ENCODE data around the gene PHF3. TPM values are rescaled to one million over a fixed set of nuclear protein-coding genes. Genes with fewer than 3 reads are reported as not detected.

PHF3 gene
- total and polyA plus RNA-seq, 2 experiments from 2014 or later: 37.1 to 77.3 TPM

- Histone ChIP-seq H3K9me2 (ENCODE audit: insufficient read depth) (no peaks in the 10 kb centered on the region), H3K79me2 (replicated peaks; ENCODE audit: insufficient read depth) (no peaks in the 10 kb centered on the region), H3K36me3 (ENCODE audit: insufficient read depth) (no peaks in the 10 kb centered on the region), H3F3A (replicated peaks; ENCODE audit: low read depth) (no peaks in the 10 kb centered on the region), H3K4me1 (ENCODE audit: insufficient read depth) (no peaks in the 10 kb centered on the region; the same call in 1 of the 2 replicates), H3K27me3 (ENCODE audit: insufficient read depth) (no peaks in the 10 kb centered on the region), H4K20me1 (replicated peaks; ENCODE audit: insufficient read depth) (no peaks in the 10 kb centered on the region), H3K27ac (ENCODE audit: low read depth) (no peak overlapping the region), H3K4me2 (peak overlapping the region; percentile 84), H2AFZ (peak overlapping the region; percentile 84), H3K4me3 (peak overlapping the region; percentile 61)
- no peaks in the 10 kb centered on the region for H3K36me3 Mint-ChIP-seq (ENCODE audit: low read depth)
- H3K9me3 Mint-ChIP-seq: no peaks in the 10 kb centered on the region
- peak; percentile 98 for ATAC-seq
- peak overlapping the region; percentile 90 for H3K4me3 Mint-ChIP-seq
- TF ChIP-seq ETS1 (IDR thresholded peaks at IDR 0.05) (peak; percentile 25; the same call in 1 of the 2 replicates), POLR2AphosphoS5 (IDR thresholded peaks at IDR 0.05; ENCODE audit: low read depth) (peak; percentile 50), JUNB (IDR thresholded peaks at IDR 0.05; ENCODE audit: unreplicated experiment) (no peak), ZNF114 (CRISPR knock-in tag; IDR thresholded peaks at IDR 0.05) (no peak), EZH2 (IDR thresholded peaks at IDR 0.05; ENCODE audit: low read depth, unreplicated experiment) (no peak), CTCF (conservative IDR thresholded peaks at IDR 0.05; ENCODE audit: low read depth in 2 of 2) (peak; percentile 84 to 85), EZH2phosphoT487 (IDR thresholded peaks at IDR 0.05; ENCODE audit: unreplicated experiment) (no peak)
- peak overlapping the region; percentile 92 for H3K27ac Mint-ChIP-seq
- H3K27me3 Mint-ChIP-seq (ENCODE audit: insufficient read depth, low read depth, poor library complexity): no peaks in the 10 kb centered on the region
- DNase-seq (ENCODE audit: low spot score): peak; percentile 87
- H3K4me1 Mint-ChIP-seq: peaks cover 6% of the 10 kb centered on the region; the same call in 1 of the 3 replicates
Measured at GRCh38 chr6:63598049-63599036, 37.3 kb upstream of the PHF3 start.

DNA sequence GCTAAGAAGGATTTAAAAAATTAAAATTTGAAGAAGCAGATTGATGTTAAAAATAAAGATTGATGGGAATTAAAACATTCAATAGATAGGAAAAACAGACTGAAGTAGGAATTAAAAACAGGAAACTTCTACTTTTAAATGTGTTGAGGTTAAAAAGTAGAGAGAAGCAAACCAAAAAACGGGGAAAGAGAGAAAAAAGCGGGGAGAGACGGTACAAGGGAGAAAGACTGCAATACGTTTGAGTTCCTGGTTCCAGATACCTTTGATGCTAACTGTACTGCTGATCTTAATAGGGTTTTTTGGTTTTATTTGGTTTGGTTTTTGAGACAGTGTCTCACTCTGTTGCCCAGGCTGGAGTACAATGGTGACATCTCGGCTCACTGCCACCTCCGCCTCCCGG is 36.4 kb upstream of the PHF3 start:
- TF ChIP-seq STAT1 (IDR thresholded peaks at IDR 0.05; ENCODE audit: unreplicated experiment): no peak
- no peak for TF ChIP-seq JUNB (IDR thresholded peaks at IDR 0.05; ENCODE audit: unreplicated experiment)
- no peak for TF ChIP-seq CTCF (conservative IDR thresholded peaks at IDR 0.05; ENCODE audit: low read depth in 2 of 2)
- H3K27me3 Mint-ChIP-seq (ENCODE audit: insufficient read depth, low read depth, poor library complexity): no peaks in the 10 kb centered on the region
- H3F3A ChIP-seq (replicated peaks; ENCODE audit: low read depth): no peaks in the 10 kb centered on the region
- H3K79me2 ChIP-seq (replicated peaks; ENCODE audit: insufficient read depth): no peaks in the 10 kb centered on the region
- H3K27ac ChIP-seq (ENCODE audit: low read depth): no peak overlapping the region
- peak overlapping the region; percentile 84 for H3K4me2 ChIP-seq
- peak overlapping the region; percentile 90 for H3K4me3 Mint-ChIP-seq
- H3K9me2 ChIP-seq (ENCODE audit: insufficient read depth): no peaks in the 10 kb centered on the region
- no peaks in the 10 kb centered on the region for H4K20me1 ChIP-seq (replicated peaks; ENCODE audit: insufficient read depth)
- no peaks in the 10 kb centered on the region; the same call in 1 of the 2 replicates for H3K4me1 ChIP-seq (ENCODE audit: insufficient read depth)
- H3K27ac Mint-ChIP-seq: no peak overlapping the region
- H3K9me3 Mint-ChIP-seq: no peaks in the 10 kb centered on the region
- no peaks in the 10 kb centered on the region for H3K27me3 ChIP-seq (ENCODE audit: insufficient read depth)
- DNase-seq (ENCODE audit: low spot score) (no peak), ATAC-seq (no peak)
- no peaks in the 10 kb centered on the region for H3K36me3 ChIP-seq (ENCODE audit: insufficient read depth)
- H3K4me1 Mint-ChIP-seq: peaks cover 6% of the 10 kb centered on the region; the same call in 1 of the 3 replicates
- peak overlapping the region; percentile 84; the same call in 1 of the 2 replicates for H2AFZ ChIP-seq
- peak overlapping the region; percentile 61 for H3K4me3 ChIP-seq
- no peaks in the 10 kb centered on the region for H3K36me3 Mint-ChIP-seq (ENCODE audit: low read depth)
